Fibroblast of lung (primary cell): ENCODE results near the gene STXBP6.

Source experiments
- CTCF ChIP-seq, 2 donors: IDR thresholded peaks in 1 of 2; conservative IDR thresholded peaks in 1 of 2; 1 replicate in 1 of 2; 2 replicates in 1 of 2; pipeline ENCODE4 v1.5.1; 2011 to 2012; ENCODE audit warnings: low read length in 2 of 2, control low read depth in 1 of 2, inconsistent platforms in 1 of 2, low read depth in 1 of 2, mild to moderate bottlenecking in 1 of 2
- EZH2 ChIP-seq: IDR thresholded peaks from 2 replicates; pipeline ENCODE4 v1.5.1; 2012; ENCODE audit warnings: low read length, control low read depth, mild to moderate bottlenecking; ENCODE audit errors: missing control alignments

DNA sequence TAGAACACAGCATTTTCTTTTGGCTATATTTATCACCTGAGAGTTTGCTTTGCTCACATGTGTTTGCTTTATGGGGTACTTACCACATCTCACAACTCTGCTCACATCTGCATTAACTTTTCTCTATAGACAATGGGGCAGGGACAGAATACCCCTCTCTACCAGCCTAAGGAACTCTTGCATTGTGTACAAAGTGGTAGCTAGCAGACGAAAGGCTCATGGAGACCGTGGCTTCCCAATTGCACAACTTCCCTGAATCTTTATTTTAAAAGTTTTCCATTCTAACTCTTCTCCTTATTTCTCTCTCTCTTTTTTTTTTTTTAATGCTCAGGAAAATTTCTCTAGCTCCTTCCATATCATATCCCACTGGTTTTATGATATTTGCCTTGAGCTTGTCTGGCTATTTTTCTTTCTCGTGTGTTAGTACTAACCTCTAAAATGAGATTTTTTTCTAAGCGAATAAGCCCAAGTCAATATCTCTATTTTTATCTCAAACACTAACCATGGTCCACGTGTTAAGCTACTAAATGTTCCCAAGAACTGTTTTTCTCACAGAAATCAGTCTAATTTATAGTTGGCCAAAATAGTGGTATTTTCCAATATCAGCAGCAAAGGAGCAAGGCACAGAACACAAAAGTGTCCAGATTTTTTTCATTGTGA lies 155.2 kb downstream of the STXBP6 start:
- no peak for TF ChIP-seq CTCF (conservative IDR thresholded peaks at IDR 0.05 in 1 of 2, IDR thresholded peaks at IDR 0.05 in 1 of 2; ENCODE audit: low read depth in 1 of 2, low read length in 2 of 2)
- no peak for TF ChIP-seq EZH2
